A549 (cell line): ENCODE measurements around the gene PEPD. TPM values are rescaled to one million over a fixed set of nuclear protein-coding genes. Genes with fewer than 3 reads are reported as not detected.

Source experiments
- ATAC-seq, 2 experiments: fragments of 200-7000 bp in 1 of 2; fragments of >200 bp in 1 of 2; cut with Nextera tagmentation in 1 of 2; cut with Tn5 transposase in 1 of 2; 3 replicates each; pipeline versions ENCODE4 v1.8.0 to v1.9.1; 2018 to 2020; ENCODE audit warnings: mild to moderate bottlenecking in 1 of 2, moderate library complexity in 1 of 2
- CTCF ChIA-PET: fragments of 300-600 bp; sonication (Branson Sonifier 250); formaldehyde crosslinking; extraction: SDS; loops from one replicate; lab custom pipeline; 2021; ENCODE audit warnings: antibody characterized with exemption, inconsistent platforms; lab: Yijun Ruan, JAX
- POLR2A ChIA-PET: fragments of 350-600 bp; formaldehyde crosslinking; extraction: SDS; loops from one replicate; lab custom pipeline; 2021; ENCODE audit warnings: antibody characterized with exemption, inconsistent platforms; lab: Yijun Ruan, JAX
- DNase-seq, 2 experiments: peaks; one replicate each; pipeline versions ENCODE4 v3.0.0 to v3.0.0-alpha.2; 2011 to 2016; ENCODE audit warnings: low read depth in 1 of 2, low spot score in 1 of 2
- FAIRE-seq: peaks from 2 replicates; lab custom pipeline; 2011; peaks lifted over from hg19 to GRCh38; lab: Jason Lieb, UNC
- H3K27ac ChIP-seq, 2 experiments: fragments of >200 bp; sonication (Bioruptor Twin); formaldehyde crosslinking; 3 replicates each; pipeline ENCODE4 v1.5.1; 2016 to 2017
- H3K4me1 ChIP-seq: fragments of >200 bp; sonication (Bioruptor Twin); formaldehyde crosslinking; 3 replicates; pipeline ENCODE4 v1.6.1; 2016
- H3K4me2 ChIP-seq: fragments of >200 bp; sonication (Bioruptor Twin); formaldehyde crosslinking; 3 replicates; pipeline ENCODE4 v1.6.1; 2016
- H3K4me3 ChIP-seq: fragments of >200 bp; sonication (Bioruptor Twin); formaldehyde crosslinking; 3 replicates; pipeline ENCODE4 v1.5.1; 2016
- H3K9me3 ChIP-seq: fragments of >200 bp; sonication (Bioruptor Twin); formaldehyde crosslinking; 3 replicates; pipeline ENCODE4 v1.6.1; 2016
- BHLHE40 ChIP-seq: IDR thresholded peaks from 2 replicates; pipeline ENCODE4 v1.6.1; 2012; ENCODE audit warnings: low read depth, low read length, inconsistent platforms
- CBX8 ChIP-seq: fragments of 200-600 bp; sonication (generic); IDR thresholded peaks from 2 replicates; pipeline ENCODE4 v1.6.1; 2016
- CHD2 ChIP-seq: fragments of 150-350 bp; IDR thresholded peaks from 2 replicates; pipeline ENCODE4 v1.6.1; 2014; ENCODE audit warnings: low read length; ENCODE audit not compliant: partially characterized antibody
- EP300 ChIP-seq, 2 experiments: fragments of >200 bp; sonication (Bioruptor Twin); formaldehyde crosslinking; IDR thresholded peaks; 2 replicates in 1 of 2; 3 replicates in 1 of 2; pipeline ENCODE4 v1.6.1; 2016 to 2017
- FOSL2 ChIP-seq, 2 experiments: fragments of 450-650 bp in 1 of 2; fragments of >200 bp in 1 of 2; sonication (Bioruptor Twin) in 1 of 2; formaldehyde crosslinking; IDR thresholded peaks; 2 replicates each; pipeline versions ENCODE4 v1.5.0 to v1.6.1; 2016 to 2020; ENCODE audit warnings: mild to moderate bottlenecking in 1 of 2, moderate library complexity in 1 of 2
- HEYL ChIP-seq: fragments of 250-450 bp; sonication (Bioruptor Pico); IDR thresholded peaks from 2 replicates; pipeline ENCODE4 v1.8.0; 2021; ENCODE audit warnings: mild to moderate bottlenecking, moderate library complexity
- HOXA7 ChIP-seq: fragments of 250-450 bp; sonication (Bioruptor Pico); IDR thresholded peaks from 2 replicates; pipeline ENCODE4 v1.5.0; 2020; ENCODE audit warnings: mild to moderate bottlenecking, moderate library complexity
- HOXB13 ChIP-seq: fragments of 250-450 bp; sonication (Bioruptor Pico); IDR thresholded peaks from 2 replicates; pipeline ENCODE4 v1.5.0; 2020; ENCODE audit warnings: low read depth, mild to moderate bottlenecking, moderate library complexity
- JUN ChIP-seq, 2 experiments: fragments of >200 bp; sonication (Bioruptor Twin); formaldehyde crosslinking; IDR thresholded peaks; 2 replicates in 1 of 2; 3 replicates in 1 of 2; pipeline ENCODE4 v1.6.1; 2016 to 2017
- JUNB ChIP-seq: fragments of >200 bp; sonication (Bioruptor Twin); formaldehyde crosslinking; IDR thresholded peaks from 2 replicates; pipeline ENCODE4 v1.6.1; 2016
- KDM1A ChIP-seq: fragments of 200-600 bp; sonication (generic); IDR thresholded peaks from 2 replicates; pipeline ENCODE4 v1.6.1; 2016; ENCODE audit warnings: low read depth, mild to moderate bottlenecking
- MAZ ChIP-seq: fragments of 150-350 bp; IDR thresholded peaks from 2 replicates; pipeline ENCODE4 v1.6.1; 2014; ENCODE audit warnings: antibody characterized with exemption, low read depth, low read length, borderline replicate concordance
- NR3C1 ChIP-seq: fragments of >200 bp; sonication (Bioruptor Twin); formaldehyde crosslinking; IDR thresholded peaks from 3 replicates; pipeline ENCODE4 v1.6.1; 2017
- RARB ChIP-seq: fragments of 250-450 bp; sonication (Bioruptor Pico); IDR thresholded peaks from 2 replicates; pipeline ENCODE4 v1.8.0; 2021; ENCODE audit warnings: mild to moderate bottlenecking, moderate library complexity
- RFX5 ChIP-seq: fragments of 450-650 bp; IDR thresholded peaks from 2 replicates; pipeline ENCODE4 v1.7.1; 2014; ENCODE audit warnings: antibody characterized with exemption, mild to moderate bottlenecking, moderate library complexity
- SMC3 ChIP-seq: fragments of >200 bp; sonication (Bioruptor Twin); formaldehyde crosslinking; IDR thresholded peaks from 3 replicates; pipeline ENCODE4 v1.6.1; 2018; ENCODE audit warnings: inconsistent platforms
- SREBF2 ChIP-seq: fragments of 450-650 bp; IDR thresholded peaks from 2 replicates; pipeline ENCODE4 v1.6.1; 2014; ENCODE audit warnings: mild to moderate bottlenecking, moderate library complexity
- TFCP2L1 ChIP-seq: fragments of 250-450 bp; sonication (Bioruptor Pico); IDR thresholded peaks from 2 replicates; pipeline ENCODE4 v1.5.0; 2021; ENCODE audit warnings: mild to moderate bottlenecking
- ZFP36 ChIP-seq: fragments of 450-650 bp; IDR thresholded peaks from 2 replicates; pipeline ENCODE4 v1.6.1; 2014; ENCODE audit warnings: borderline replicate concordance; ENCODE audit not compliant: partially characterized antibody
- ZSCAN20 ChIP-seq: fragments of 250-450 bp; sonication (Bioruptor Pico); IDR thresholded peaks from 2 replicates; pipeline ENCODE4 v1.8.0; 2022; ENCODE audit warnings: mild to moderate bottlenecking, moderate library complexity
- WGBS: methylation state at CpG from one replicate; pipeline ENCODE4 v1.1.6; 2017; ENCODE audit errors: missing lambda C conversion rate; 5-methylcytosine and 5-hydroxymethylcytosine counted together
- polyA plus RNA-seq, 4 experiments: library from polyadenylated mRNA; depleted of rRNA in 3 of 4; stranded (reverse); fragments of >200 nt; fragmentation: RNase III in 1 of 4; extraction: RNeasy Plus Mini Kit Qiagen cat#74134 plus additional on column Dnase treatment in 1 of 4; gene quantifications; 2 replicates in 3 of 4; 3 replicates in 1 of 4; pipeline ENCODE4 v1.2.3, GENCODE V29; 2011 to 2017
- TF ChIP-seq, protein P1 (sequence below): fragments of >200 bp; sonication (Bioruptor Twin); formaldehyde crosslinking; IDR thresholded peaks from 3 replicates; pipeline ENCODE4 v1.6.1; 2016
- TF ChIP-seq, protein P2 (sequence below): fragments of 200-600 bp; sonication (generic); IDR thresholded peaks from 2 replicates; pipeline ENCODE4 v1.6.1; 2016; ENCODE audit warnings: antibody characterized with exemption, mild to moderate bottlenecking, moderate library complexity
- TF ChIP-seq, protein P3 (sequence below): fragments of >200 bp; sonication (Bioruptor Twin); formaldehyde crosslinking; IDR thresholded peaks from 3 replicates; pipeline ENCODE4 v1.5.1; 2016
- TF ChIP-seq, protein P4 (sequence below): fragments of 150-350 bp; IDR thresholded peaks from 2 replicates; pipeline ENCODE4 v1.6.1; 2014; ENCODE audit warnings: low read depth, mild to moderate bottlenecking, low read length
- TF ChIP-seq, protein P5 (sequence below): IDR thresholded peaks from 2 replicates; pipeline ENCODE4 v1.6.1; 2012
- TF ChIP-seq, protein P6 (sequence below): fragments of 450-650 bp; IDR thresholded peaks from 2 replicates; pipeline ENCODE4 v1.6.1; 2014; ENCODE audit warnings: antibody characterized with exemption

Gene PEPD
- polyA plus RNA-seq, 2 of the 4 experiments (the other 2 are of a cell fraction), result 85.5 to 100 TPM

DNA sequence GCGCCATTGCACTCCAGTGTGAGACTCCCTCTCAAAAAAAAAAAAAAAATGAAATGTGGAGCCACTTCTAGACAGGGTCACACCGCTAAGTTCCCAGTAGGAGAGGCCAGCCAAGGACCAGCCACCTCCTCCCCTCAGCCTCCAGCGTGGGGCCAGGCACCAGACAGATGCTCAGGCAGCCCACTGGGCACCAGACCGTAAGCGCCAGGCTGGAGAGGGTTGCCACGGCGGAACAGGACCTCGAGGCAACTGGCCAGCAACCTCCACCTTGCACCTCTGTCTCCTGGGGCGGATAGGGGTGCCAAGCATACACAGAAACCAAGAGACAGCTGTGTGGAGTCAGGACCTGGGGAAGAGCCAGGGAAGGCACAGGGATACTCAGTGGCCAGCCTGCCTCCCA lies 3.7 kb downstream of the PEPD start (continued):
- TF ChIP-seq, protein P1, sequence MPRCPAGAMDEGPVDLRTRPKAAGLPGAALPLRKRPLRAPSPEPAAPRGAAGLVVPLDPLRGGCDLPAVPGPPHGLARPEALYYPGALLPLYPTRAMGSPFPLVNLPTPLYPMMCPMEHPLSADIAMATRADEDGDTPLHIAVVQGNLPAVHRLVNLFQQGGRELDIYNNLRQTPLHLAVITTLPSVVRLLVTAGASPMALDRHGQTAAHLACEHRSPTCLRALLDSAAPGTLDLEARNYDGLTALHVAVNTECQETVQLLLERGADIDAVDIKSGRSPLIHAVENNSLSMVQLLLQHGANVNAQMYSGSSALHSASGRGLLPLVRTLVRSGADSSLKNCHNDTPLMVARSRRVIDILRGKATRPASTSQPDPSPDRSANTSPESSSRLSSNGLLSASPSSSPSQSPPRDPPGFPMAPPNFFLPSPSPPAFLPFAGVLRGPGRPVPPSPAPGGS, result no peak
- TF ChIP-seq JUN (IDR thresholded peaks at IDR 0.05) (no peak), KDM1A (no peak), RFX5 (no peak), FOSL2 (IDR thresholded peaks at IDR 0.05) (no peak), FOSL2 (CRISPR knock-in tag; IDR thresholded peaks at IDR 0.05) (no peak), ZFP36 (no peak)
- TF ChIP-seq, all 56 proteins: peak for 0

DNA sequence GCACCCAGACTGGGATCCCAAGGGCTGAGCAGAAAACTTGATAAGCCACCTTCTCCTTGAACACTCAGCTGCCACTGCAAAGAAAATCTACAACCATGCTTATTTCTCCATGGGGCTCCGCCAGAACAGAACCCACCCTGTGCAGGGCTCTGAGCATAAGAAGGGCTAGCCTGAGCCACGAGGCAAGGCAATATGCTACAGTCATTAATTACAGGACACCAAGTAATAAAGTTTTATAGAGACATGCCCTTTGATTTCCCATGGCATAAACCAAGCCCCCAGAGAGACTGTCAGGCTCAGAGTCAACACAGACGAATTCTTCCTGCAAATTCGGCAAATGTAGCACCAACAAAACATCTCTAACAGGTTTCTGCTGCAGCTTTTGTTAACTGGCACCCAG lies 5.7 kb downstream of the PEPD start:
- no peak overlapping the region for H3K4me3 ChIP-seq
- CTCF ChIA-PET, result interaction anchor here (1.8 kb wide), 1 partner anchor 8 kb away, joined by 6 read pairs; no protein-coding TSS in a partner anchor
- no peak overlapping the region for H3K27ac ChIP-seq
- peaks cover 6% of the 10 kb centered on the region for H3K4me1 ChIP-seq
- 41% methylated on average over 4 of the region's 4 CpGs for whole genome bisulfite sequencing
- no peak for FAIRE-seq
- no peak for TF ChIP-seq HEYL (CRISPR knock-in tag)
- TF ChIP-seq SREBF2, result no peak
- no peak for TF ChIP-seq HOXA7 (CRISPR knock-in tag)
- TF ChIP-seq RARB, result no peak
- TF ChIP-seq CHD2, result no peak
- no peak for TF ChIP-seq CBX8
- no peak for TF ChIP-seq ZSCAN20 (CRISPR knock-in tag)
- TF ChIP-seq MAZ, result no peak
- no peak for TF ChIP-seq FOSL2 (IDR thresholded peaks at IDR 0.05)
- no peak for TF ChIP-seq FOSL2 (CRISPR knock-in tag; IDR thresholded peaks at IDR 0.05)
- no peak for TF ChIP-seq SMC3
- TF ChIP-seq, protein P2, sequence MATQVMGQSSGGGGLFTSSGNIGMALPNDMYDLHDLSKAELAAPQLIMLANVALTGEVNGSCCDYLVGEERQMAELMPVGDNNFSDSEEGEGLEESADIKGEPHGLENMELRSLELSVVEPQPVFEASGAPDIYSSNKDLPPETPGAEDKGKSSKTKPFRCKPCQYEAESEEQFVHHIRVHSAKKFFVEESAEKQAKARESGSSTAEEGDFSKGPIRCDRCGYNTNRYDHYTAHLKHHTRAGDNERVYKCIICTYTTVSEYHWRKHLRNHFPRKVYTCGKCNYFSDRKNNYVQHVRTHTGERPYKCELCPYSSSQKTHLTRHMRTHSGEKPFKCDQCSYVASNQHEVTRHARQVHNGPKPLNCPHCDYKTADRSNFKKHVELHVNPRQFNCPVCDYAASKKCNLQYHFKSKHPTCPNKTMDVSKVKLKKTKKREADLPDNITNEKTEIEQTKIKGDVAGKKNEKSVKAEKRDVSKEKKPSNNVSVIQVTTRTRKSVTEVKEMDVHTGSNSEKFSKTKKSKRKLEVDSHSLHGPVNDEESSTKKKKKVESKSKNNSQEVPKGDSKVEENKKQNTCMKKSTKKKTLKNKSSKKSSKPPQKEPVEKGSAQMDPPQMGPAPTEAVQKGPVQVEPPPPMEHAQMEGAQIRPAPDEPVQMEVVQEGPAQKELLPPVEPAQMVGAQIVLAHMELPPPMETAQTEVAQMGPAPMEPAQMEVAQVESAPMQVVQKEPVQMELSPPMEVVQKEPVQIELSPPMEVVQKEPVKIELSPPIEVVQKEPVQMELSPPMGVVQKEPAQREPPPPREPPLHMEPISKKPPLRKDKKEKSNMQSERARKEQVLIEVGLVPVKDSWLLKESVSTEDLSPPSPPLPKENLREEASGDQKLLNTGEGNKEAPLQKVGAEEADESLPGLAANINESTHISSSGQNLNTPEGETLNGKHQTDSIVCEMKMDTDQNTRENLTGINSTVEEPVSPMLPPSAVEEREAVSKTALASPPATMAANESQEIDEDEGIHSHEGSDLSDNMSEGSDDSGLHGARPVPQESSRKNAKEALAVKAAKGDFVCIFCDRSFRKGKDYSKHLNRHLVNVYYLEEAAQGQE, result no peak
- TF ChIP-seq, all 56 proteins: peak for 0
- Histone ChIP-seq H3K4me2 (no peak overlapping the region), H3K9me3 (no peaks in the 10 kb centered on the region)
- ATAC-seq (no peak), DNase-seq (no peak)
- POLR2A ChIA-PET, result no interaction called here

DNA sequence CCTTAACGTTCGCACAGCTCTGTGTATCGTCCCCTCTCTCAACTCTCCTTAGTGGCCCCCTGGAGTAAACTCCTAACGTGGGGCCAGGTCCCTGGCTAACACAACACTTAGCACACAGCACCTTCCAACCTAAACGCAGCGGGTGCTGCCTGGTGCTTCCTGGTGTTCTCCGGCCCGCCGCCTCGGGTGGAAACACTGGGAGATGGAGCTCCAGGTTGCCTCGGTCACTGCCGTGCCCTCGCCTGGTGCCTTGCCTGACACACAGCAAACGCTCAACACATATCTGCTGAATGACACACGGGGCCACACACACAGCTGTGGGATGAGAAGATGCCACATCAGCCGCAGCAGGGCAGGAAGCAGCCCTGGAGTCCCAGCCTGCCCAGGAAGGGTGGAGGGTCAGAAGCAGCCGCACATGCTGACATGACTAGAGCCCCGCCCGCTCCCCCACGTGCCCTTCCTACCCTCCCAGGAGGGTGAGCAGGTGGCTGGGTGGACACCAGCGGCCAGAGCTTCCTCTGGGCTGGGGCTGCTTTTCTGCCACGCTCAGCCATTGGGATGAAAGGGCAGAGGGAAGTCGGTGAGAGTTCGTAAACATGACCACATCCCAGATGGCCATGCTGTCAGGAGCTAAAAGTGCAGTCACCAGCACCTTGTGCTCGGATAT lies 6.6 kb downstream of the PEPD start:
- no peak overlapping the region for H3K27ac ChIP-seq
- DNase-seq, result no peak
- no peak for FAIRE-seq
- ChIA-PET POLR2A (no interaction called here), CTCF (interaction anchor here (1.0 to 1.8 kb wide), 2 partner anchors 7 to 75 kb away, joined by 3 to 6 read pairs; no protein-coding TSS in a partner anchor)
- 62% methylated on average over 25 of the region's 25 CpGs for WGBS
- H3K4me3 ChIP-seq, result no peak overlapping the region
- H3K4me1 ChIP-seq, result no peaks in the 10 kb centered on the region
- no peak for ATAC-seq
- H3K4me2 ChIP-seq, result no peak overlapping the region
- no peak for TF ChIP-seq JUNB
- no peak for TF ChIP-seq RARB
- no peak for TF ChIP-seq EP300 (IDR thresholded peaks at IDR 0.05)
- TF ChIP-seq BHLHE40, result no peak
- no peak for TF ChIP-seq HOXA7 (CRISPR knock-in tag)
- no peak for TF ChIP-seq TFCP2L1 (CRISPR knock-in tag)
- TF ChIP-seq, protein P3, sequence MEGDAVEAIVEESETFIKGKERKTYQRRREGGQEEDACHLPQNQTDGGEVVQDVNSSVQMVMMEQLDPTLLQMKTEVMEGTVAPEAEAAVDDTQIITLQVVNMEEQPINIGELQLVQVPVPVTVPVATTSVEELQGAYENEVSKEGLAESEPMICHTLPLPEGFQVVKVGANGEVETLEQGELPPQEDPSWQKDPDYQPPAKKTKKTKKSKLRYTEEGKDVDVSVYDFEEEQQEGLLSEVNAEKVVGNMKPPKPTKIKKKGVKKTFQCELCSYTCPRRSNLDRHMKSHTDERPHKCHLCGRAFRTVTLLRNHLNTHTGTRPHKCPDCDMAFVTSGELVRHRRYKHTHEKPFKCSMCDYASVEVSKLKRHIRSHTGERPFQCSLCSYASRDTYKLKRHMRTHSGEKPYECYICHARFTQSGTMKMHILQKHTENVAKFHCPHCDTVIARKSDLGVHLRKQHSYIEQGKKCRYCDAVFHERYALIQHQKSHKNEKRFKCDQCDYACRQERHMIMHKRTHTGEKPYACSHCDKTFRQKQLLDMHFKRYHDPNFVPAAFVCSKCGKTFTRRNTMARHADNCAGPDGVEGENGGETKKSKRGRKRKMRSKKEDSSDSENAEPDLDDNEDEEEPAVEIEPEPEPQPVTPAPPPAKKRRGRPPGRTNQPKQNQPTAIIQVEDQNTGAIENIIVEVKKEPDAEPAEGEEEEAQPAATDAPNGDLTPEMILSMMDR, result no peak
- TF ChIP-seq, protein P4, sequence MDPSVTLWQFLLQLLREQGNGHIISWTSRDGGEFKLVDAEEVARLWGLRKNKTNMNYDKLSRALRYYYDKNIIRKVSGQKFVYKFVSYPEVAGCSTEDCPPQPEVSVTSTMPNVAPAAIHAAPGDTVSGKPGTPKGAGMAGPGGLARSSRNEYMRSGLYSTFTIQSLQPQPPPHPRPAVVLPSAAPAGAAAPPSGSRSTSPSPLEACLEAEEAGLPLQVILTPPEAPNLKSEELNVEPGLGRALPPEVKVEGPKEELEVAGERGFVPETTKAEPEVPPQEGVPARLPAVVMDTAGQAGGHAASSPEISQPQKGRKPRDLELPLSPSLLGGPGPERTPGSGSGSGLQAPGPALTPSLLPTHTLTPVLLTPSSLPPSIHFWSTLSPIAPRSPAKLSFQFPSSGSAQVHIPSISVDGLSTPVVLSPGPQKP, result no peak
- TF ChIP-seq, protein P5, sequence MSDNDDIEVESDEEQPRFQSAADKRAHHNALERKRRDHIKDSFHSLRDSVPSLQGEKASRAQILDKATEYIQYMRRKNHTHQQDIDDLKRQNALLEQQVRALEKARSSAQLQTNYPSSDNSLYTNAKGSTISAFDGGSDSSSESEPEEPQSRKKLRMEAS, result no peak
- TF ChIP-seq NR3C1, result no peak
- no peak for TF ChIP-seq HOXB13 (CRISPR knock-in tag)
- TF ChIP-seq, protein P6, sequence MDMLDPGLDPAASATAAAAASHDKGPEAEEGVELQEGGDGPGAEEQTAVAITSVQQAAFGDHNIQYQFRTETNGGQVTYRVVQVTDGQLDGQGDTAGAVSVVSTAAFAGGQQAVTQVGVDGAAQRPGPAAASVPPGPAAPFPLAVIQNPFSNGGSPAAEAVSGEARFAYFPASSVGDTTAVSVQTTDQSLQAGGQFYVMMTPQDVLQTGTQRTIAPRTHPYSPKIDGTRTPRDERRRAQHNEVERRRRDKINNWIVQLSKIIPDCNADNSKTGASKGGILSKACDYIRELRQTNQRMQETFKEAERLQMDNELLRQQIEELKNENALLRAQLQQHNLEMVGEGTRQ, result no peak
- TF ChIP-seq JUN (IDR thresholded peaks at IDR 0.05), result no peak
- H3K9me3 ChIP-seq, result no peaks in the 10 kb centered on the region
